HCEC 1CT (cell line): ENCODE measurements around the gene DLGAP1.

Experiments
- DNase-seq: peaks from one replicate; pipeline ENCODE4 v3.0.0-alpha.2; 2017

DLGAP1 gene

DNA sequence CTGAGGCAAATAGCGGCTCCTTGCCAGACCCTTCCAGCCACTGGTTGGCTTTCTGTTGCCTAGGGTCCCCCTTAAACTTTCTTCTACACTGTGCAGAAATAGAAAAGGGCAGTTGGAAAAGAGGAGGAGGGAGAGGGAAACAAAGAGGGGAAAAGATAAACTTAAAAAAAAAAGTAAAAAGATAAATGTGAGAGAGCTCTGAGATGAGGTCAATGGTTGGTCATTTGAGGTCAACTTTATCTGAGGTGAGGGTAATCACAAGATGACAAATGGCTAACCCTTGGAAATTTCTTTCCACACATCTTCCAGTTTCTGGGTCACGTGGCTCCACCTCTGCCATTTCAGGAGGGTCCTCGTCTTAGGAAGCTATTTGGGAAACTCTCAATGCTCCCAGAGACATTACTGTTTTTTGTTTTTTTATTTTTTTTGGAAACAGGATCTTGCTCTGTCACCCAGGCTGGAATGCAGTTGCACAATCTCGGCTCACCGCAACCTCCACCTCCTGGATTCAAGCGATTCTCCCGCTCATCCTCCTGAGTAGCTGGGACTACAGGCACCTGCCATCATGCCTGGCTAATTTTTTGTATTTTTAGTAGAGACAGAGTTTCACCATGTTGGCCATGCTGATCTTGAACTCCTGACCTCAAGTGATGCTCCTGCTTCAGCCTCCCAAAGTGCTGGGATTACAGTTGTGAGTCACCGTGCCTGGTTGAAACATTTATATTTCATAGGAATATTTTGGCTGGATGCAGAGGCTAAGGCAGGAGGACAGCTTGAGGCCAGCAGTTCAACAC is 805.3 kb downstream of the DLGAP1 start:
- DNase-seq: peak; percentile 76

DNA sequence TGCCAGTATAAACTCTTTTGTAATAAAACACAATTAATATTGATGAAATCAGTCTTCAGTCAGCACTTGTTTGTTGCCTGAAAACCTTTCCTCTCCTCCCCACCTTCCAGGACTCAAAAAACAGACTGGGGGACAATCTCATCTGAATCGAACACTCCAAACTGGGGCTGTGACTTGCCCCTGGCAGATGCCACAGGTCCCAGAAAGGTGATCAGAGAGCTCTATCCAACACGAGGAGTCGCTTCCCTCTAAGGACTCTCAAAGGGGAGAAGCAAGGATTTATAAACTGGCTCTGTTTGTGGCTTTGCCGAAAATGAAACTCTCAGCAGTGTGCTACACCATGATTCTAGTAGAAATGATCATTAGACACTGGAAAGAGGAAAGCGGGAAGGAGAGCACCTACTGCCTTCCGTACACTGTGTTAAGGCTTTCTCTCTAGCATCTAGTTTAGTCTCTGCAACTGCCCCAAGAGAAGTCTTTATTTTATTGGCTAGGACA is 805.9 kb downstream of the DLGAP1 start:
- no peak for DNase-seq

DNA sequence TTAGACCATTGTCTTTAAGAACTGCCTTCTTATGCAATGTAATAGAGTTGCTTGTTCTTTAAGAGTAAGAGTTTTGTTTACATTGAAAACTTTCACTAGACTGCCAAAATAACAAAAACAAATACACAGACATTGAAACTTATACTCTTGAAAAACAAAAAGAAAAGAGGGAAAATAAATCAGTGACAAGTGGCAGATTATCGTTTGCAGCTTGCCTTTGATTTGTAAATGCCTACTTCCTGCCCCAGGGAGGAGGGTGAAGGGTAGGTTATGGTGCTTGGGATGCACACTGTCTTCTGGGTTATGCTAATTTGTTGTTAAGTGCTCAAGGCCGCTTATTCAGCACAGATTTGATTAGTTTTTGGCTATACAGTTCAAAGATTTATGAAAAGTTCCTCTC is 806.5 kb downstream of the DLGAP1 start:
- no peak for DNase-seq

DNA sequence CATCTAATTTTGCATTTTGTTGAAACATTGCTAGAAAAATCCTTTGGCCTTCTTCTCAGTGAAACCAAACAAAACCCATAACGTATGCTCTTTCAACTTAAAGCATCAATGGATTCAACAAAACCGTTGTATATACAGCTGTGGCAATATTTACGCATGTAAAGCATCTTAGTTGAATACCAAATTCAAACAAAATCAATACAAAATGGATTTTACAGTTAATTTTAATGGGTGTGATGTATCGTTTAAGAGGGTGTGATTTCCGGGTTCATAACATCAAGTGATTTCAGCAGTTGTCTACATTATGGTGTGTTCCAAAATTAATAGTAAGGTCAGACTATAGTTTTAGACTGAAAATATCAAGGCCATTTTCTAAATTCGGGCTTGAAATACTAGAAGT is 806.9 kb downstream of the DLGAP1 start:
- no peak for DNase-seq

DNA sequence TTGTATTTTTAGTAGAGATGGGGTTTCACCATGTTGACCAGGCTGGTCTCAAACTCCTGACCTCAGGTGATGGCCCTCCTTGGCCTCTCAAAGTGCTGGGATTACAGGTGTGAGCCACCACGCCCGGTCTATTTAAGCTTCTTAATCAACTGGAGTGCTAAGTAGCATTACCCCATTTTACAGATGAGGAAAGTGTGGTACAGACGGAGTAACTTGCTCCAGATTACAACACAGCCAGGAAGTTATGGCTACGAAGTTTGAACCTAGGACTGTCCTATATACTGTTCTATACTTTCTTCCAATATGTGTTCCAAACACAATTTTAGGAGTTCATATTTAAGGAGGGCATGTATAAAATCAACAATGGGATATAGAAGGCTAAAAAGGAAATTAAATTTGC is 807.5 kb downstream of the DLGAP1 start:
- no peak for DNase-seq

DNA sequence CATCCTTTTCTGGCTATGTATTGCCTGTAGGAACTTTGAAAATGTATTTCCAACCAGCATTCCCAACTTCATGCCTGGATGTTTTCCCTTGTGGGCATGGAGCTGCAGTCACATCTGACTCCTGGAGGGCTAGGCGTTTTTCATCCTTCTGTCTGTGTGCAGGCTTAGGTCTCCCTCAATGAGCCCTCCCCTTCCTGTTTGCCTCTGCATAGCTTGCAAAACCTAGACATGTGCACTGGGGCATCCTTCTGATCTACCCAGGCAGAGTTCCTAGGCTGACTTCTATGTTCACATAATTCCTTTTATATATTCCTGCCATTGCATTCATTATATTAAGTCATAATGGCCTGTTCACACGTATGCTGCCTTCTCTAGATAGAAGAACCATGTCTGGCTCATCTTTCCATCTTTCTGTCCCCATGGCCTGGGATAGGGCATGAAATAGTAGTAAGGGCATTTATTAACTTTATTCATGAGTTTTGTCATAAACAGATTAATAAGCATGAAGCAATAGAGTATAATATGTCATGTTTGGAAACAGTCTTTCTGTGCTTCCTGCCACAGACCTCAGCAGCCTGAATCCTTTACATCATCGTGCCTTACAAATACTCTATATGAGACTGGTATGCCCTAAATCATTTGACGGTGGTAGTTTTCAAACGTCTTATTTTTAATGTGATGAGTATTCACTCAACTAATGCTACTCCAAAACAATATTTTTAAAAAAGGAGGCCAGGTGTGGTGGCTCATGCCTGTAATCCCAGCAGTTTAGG is 809.5 kb downstream of the DLGAP1 start:
- no peak for DNase-seq

DNA sequence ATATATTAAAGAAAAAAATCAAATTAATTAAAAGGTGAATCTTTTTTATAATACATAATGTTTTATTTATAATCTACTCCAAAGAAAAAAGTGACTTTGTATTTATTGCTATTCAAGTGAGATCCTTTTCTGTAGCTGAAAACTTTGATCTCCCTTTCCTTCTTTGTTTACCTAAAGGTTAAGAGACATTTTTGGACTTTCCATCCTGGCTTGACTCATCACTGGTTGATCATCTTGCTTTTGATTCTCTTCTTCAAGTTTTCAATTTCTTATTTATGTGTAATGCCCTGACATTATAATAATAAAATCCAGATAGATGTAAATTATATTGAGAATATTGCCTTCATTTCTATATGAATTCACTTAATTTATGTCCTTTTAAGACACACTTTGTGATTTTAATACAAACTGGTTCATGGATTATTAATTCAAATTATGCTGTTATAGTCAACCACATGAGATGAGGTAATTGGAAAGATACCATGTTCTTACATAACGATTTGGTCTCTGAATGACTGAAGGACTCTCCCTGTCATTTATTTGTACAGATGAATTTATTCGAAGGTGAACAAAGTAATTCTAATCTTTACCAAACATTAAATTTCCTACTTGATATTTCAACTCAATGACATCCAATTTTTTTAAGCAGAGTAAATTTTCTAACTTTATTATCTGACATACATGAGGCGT is 820.7 kb downstream of the DLGAP1 start:
- no peak for DNase-seq

DNA sequence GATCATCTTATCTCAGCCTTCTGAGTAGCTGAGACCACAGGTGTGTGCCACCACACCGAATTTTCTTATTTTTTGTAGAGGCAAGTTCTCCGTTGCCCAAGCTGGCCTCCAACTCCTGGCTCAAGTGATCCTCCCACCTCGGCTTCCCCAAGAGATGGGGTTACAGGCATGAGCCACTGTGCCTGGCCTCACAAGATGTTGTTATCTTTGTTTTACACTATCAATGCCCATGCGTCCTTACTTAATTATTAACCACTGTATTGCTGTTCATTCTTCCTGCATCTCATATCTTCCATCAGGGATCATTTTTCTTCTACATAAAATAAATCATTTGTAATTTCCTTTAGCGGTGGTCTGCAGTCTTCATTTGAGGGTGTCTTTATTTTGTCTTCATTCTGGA is 823.2 kb downstream of the DLGAP1 start:
- no peak for DNase-seq

DNA sequence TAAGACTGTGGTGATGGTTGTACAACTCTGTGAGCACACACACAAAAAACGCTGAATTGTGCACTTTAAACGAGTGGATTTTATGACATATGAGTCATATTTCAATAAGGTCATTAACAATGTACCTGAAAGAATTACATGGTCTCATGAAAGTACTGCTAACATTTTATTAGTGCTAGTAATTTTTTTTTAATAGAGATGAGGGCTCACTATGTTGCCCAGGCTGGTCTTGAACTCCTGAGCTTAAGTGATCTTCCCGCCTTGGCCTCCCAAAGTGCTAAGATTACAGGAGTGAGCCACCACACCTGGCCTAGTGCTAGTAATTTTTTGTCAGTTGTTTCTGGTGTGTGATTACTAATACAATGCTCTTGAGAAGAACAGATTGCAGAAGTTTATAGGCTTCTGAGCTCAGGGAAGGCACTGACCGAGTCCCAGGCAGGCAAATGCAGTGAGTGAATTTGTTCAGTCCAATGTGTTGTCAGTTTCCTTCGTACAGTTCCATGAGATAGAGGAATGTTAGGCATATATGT is 828.1 kb downstream of the DLGAP1 start:
- no peak for DNase-seq

DNA sequence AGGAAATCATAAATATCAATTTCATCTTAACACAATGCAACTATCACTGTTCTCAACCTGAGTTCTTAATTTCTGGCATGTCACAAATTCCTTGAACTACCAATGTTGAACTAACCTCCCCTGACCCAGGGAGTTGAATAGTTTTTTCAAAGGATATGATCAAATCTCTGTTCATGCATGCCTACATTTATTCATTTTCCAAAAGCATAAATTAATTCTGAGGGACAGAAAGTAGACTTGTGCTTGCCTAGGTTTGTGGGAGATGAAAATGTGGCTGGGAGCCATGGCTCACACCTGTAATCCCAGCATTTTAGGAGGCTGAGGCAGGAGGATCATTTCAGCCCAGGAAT is 829.4 kb downstream of the DLGAP1 start:
- peak; percentile 27 for DNase-seq

DNA sequence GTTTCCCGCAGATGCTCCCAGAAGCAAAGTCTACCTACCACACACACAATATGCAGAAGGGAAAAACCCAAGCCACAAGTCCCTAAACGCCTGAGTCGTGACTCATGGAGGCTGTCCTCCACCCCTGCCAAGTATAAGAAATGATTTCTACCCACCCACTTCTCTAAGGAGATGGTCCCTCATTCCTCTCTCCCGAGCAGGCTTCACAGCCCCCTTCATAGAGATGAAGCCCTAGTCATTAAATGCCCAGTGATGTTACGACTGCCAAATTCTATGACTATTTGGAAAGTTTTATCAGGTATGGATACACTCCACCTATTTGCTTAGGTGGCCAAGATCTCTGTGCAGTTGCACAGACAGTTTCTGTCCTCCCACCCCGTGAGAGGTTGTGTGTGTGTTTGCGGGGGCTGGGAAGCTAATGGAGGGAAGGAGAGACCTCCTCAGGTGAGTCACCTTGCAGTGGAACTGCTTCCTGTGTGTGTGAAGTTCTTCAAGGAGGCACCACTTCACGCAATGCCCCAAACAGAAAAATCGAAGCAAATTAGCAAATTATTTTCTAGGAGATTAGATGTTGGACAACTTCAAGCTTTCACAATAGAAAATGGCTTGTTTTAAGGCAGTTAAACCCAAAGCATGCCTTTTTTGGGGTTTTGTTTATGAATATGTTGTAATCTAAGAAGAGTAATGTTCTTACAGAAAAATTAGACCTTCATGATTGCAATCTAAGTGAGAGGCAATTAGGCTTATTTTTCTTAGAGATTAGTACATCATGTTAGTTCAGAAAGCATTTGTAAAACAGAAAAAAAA is 830.0 kb downstream of the DLGAP1 start:
- DNase-seq: peak; percentile 94

DNA sequence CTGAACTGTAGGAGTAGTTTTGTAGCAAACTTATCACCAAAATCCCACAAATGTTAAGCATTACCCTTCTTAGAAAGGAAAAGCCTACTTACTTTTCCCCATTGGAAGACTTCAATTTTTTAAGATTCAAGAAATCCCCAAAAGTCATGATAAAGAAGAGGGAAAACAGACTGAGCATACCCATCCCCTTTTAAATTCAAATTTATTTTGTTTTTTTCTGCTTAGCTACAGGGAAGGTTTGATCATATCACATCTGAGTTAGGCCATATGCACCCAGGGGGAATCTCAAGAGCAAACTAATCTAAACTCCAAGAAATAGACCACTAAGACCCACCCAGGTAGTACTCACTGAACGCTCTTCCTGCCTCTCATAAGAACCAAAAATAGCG is 830.6 kb downstream of the DLGAP1 start:
- DNase-seq: no peak

DNA sequence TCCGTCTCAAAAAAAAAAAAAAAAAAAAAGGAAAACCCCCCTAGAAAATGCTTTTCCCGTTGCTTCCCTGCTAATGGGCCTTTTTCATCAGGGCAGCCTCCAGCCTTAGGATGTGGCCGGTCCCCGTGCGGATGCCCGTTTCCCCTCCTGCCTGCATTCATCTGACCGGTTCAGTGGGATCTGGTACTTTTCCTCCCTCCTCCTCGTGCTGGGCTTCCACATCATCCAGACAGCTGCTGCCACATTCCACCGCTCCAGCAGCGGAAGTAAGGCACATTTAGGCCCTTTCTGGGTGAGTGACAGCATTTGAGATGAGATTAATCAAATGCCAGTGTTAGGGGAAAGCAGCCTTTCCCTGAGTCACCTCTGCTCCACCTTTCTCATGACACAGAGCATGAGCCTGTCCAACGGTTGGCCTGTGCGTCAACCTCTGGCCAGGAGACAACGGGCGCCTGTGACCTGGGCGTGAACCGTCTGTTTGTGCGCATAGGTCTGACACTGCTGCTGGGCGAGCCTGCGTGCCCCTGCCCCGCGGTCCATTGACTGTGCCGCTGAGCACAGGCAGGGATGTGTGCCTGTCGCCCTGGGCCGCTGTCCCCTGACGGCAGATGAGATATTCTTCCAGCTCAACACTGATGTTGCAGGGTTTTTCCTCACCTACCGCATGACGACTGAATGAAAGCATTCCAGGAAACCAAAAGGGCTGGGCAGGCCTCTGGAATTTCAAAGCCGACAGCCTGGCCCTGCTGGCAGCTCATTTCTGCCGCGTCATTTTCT is 831.1 kb downstream of the DLGAP1 start:
- peak; percentile 96 for DNase-seq

DNA sequence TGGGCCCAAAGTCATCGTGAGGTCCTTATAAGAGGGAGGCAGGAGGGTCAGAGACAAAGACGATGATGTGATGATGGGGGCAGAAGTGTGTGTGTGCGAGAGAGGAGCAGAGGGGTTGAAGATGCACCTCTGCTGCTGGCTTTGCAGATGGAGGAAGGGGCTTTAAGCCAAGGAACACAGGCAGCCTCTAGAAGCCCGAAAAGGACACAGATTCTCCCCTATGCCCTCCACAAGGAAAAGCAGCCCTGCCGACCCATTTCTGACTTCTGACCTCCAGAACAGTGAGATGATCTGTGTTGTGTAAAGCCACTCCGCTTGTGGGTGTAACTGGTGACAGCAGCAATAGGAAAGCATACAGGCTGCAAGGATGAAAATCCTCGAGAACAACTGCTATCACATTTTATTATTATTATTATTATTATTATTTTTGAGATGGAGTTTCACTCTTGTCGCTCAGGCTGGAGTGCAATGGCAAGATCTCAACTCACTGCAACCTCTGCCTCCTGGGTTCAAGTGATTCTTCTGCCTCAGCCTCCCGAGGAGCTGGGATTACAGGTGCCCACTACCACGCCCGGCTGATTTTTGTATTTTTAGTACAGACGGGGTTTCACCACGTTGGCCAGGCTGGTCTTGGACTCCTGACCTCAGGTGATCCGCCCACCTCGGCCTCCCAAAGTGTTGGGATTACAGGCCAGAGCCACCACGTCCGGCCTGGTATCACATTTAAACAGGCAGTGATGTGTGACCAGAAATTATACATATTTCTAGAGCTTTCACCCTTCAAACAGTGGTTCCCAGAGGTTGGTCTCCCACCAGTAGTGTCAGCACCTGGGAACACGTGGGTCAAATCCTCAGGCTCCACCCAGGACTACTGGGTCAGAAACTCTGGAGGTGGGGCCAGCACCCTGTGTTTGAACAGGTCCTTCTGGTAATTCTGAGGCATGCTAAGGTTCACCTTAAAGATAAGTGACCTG is 834.7 kb downstream of the DLGAP1 start:
- DNase-seq: no peak

DNA sequence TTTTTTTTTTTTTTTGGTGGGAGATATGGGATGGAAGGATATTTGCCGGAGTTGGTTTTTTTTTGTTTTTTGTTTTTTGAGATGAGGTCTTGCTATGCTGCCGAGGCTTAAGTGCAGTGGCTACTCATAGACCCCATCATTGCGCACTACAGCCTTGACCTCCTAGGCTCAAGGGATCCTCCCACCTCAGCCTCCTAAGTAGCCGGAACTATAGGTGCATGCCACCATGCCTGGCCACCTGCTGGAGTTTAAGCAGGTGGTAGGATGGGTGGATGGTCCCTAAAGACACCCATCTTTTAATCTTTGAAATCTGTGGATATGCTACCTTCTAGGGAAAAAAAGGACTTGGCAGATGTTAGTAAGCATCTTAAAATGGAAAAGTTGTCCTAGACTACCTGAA is 835.4 kb downstream of the DLGAP1 start:
- DNase-seq: no peak

DNA sequence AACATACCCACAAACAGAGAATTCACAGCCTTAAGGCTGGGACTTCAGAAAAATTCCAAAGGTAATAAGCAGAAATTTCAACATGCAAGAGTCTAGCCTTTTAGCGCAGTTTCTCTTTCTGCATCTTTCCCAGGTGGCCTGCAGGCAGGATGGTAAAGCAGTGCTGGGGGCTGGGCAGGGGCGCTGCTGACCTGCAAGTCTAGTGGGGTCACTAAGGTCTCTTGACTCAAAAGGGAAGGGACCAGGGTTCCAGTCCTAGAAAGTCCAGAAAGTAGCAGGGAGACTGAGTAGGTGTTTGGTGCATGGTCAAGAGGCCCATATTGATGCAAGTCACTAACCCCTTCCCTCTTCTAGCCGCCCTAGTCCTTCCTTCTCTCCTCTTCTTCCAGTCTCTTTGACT is 835.9 kb downstream of the DLGAP1 start:
- DNase-seq: no peak

DNA sequence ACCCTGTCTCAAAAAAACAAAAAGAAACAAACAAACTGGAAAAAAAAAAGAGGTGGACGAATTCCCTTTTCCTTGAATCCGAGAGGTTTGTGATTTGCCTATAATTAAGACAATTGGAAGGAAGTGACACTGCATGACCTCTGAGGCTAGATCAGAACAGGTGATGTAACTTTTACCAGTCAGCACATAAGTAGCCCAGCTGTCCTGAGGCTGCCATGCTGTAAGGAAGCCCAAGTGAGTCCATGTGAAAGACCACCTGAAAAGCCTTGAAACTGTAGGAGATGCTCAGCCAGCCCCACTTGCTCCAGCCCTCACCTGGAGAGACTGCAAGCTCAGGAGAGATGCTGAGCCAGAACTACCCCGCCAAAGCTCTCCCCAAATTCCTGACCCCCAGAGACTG is 838.4 kb downstream of the DLGAP1 start:
- DNase-seq: no peak

DNA sequence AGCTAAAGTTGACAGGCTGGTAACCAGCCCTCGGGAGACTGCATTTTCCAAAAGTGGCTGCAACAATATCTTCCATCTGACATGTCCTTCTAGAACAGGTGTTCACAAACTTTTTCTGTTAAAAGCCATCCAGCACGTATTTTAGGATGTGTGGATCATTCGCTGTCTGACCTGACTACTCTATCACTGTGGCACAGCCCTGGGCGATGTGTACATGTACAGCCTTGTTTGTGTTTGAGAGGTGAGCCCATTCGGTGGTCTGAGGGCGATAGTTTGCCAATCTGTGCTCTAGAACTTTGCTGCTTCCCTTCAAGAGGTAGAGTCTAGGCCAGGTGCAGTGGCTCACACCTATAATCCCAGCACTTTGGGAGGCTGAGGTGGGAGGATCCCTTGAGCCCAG is 839.0 kb downstream of the DLGAP1 start:
- no peak for DNase-seq

DNA sequence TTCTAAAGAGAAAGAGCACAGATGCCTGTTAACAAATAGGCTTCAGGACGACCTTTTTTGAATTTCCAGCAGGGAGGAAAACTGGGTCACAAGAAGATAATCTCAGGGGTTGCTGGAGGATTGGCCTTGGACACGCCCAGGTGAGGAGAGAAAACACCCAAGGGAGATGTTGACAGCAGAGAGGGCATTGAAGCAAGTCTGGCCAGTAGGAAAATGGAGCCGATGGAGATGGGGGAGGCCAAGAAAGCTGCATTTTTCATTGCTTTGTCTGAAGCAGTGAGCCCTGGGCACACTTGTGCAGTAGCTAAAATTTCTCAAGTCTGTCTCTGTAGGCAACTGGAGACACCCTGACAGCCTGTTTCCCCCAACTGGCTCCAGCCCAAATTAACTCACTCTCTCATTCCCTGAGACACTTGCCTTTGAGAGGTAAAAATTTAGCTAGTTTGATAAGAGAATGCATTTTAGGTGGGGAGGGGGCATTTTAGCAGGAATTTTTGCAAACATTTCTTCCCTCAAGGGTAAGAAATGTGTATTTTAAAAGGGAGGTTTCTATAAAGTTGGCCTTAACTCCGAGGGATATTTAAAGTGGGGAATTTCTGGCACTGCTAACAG is 839.6 kb downstream of the DLGAP1 start:
- no peak for DNase-seq

DNA sequence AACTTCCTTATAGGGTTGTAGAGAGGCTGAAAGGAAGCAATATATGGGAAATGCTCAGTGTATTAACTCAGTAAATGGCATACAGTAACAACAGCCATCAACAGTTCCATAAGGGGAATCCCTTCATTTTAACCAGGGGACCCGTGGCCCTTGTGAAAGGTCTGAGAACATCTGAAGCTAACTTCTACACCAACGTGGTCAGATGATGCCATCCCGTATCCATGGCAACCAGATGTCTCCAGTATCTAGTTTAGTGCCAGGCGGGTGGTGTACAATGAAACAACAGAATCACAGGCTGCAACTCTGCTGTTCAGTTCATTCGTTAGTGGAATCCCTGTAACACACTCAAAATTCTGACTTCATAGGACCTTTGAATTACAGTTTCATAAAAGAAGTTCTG is 842.8 kb downstream of the DLGAP1 start:
- DNase-seq: no peak
